Kidney (tissue), 14 donors: ENCODE measurements around the gene OSCAR. TPM values are rescaled to one million over a fixed set of nuclear protein-coding genes. Genes with fewer than 3 reads are reported as not detected.
A peak's percentile ranks its signal among the peaks of the same experiment; 100 is the strongest.

Experiments used
- DNase-seq, 5 donors: peaks; one replicate each; pipeline ENCODE4 v3.0.0-alpha.2; 2013 to 2020
- FAIRE-seq: peaks from 2 replicates; lab custom pipeline; 2012; peaks lifted over from hg19 to GRCh38; lab: Jason Lieb, UNC
- H3K27ac ChIP-seq, 2 donors: one replicate each; pipeline ENCODE4 v1.7.0; 2013; ENCODE audit warnings: low read depth in 2 of 2, low read length in 2 of 2, inconsistent platforms in 1 of 2
- H3K27me3 ChIP-seq: one replicate; pipeline ENCODE4 v1.7.1; 2013; ENCODE audit warnings: low read length, inconsistent platforms; ENCODE audit not compliant: control insufficient read depth, insufficient read depth
- H3K36me3 ChIP-seq, 3 donors: one replicate each; pipeline versions ENCODE4 v1.7.0 to v1.7.1; 2013; ENCODE audit warnings: low read length in 3 of 3, control low read depth in 1 of 3, inconsistent platforms in 1 of 3; ENCODE audit not compliant: insufficient read depth in 3 of 3, control insufficient read depth in 2 of 3
- H3K4me1 ChIP-seq, 3 donors: one replicate each; pipeline versions ENCODE4 v1.7.0 to v1.7.1; 2013; ENCODE audit warnings: low read length in 3 of 3, inconsistent platforms in 1 of 3, low read depth in 1 of 3; ENCODE audit not compliant: control insufficient read depth in 2 of 3, insufficient read depth in 2 of 3
- H3K4me3 ChIP-seq, 3 donors: one replicate each; pipeline versions ENCODE4 v1.7.0 to v1.8.1; 2013; ENCODE audit warnings: low read length in 3 of 3, control low read depth in 1 of 3, inconsistent platforms in 1 of 3
- H3K9ac ChIP-seq, 3 donors: one replicate each; pipeline versions ENCODE4 v1.7.0 to v1.7.1; 2013; ENCODE audit warnings: low read length in 3 of 3, control low read depth in 1 of 3, inconsistent platforms in 1 of 3
- H3K9me3 ChIP-seq, 3 donors: one replicate each; pipeline versions ENCODE4 v1.7.0 to v1.7.1; 2013; ENCODE audit warnings: low read length in 3 of 3, control low read depth in 1 of 3, inconsistent platforms in 1 of 3; ENCODE audit not compliant: control insufficient read depth in 2 of 3, insufficient read depth in 1 of 3
- CTCF ChIP-seq: IDR thresholded peaks from 3 replicates; pipeline ENCODE4 v1.5.1; 2012; ENCODE audit warnings: mild to moderate bottlenecking, moderate library complexity, borderline replicate concordance; ENCODE audit not compliant: insufficient read depth; ENCODE audit errors: extremely low read depth
- intact Hi-C: fragments of 100-400 bp; cut with DNase I; formaldehyde crosslinking; loops from one replicate; pipeline ENCODE4 v1.11.1; 2022
- polyA plus RNA-seq: library from polyadenylated mRNA; stranded (reverse); fragments of 350-450 nt; fragmentation: Illumina TruSeq; extraction: RNeasy Lipid Tissue Mini Kit (QIAGEN cat#74804); gene quantifications from one replicate; pipeline ENCODE4 v1.2.3, GENCODE V29; 2014; ENCODE audit warnings: low read depth, low replicate concordance; ENCODE audit not compliant: insufficient read depth
- total RNA-seq: library from RNA; stranded (reverse); fragmentation: NEBNext Ultra II Directional; extraction: Animal tissue kit (Norgen Biotek cat#: 25700); gene quantifications from one replicate; pipeline ENCODE4 v1.2.1, GENCODE V29; 2021
- donor health status: control.
- donor health status: control.
- donor health status: control.
- donor health status: control.
- donor health status: control.
- donor health status: DM: yes; HTN: yes; CAD: no.
- donor health status: Normal renal cell carcinoma (clear cell type).

OSCAR gene
- total and polyA plus RNA-seq, 2 donors from 2014 or later = 0.77 to 5.1 TPM

- H3K4me3 ChIP-seq = no peak overlapping the region
- H3K27me3 ChIP-seq = no peaks in the 10 kb centered on the region
- H3K4me1 ChIP-seq = no peaks in the 10 kb centered on the region
- peaks cover 0 to 41% (median 39%) of the 10 kb centered on the region in 3 donors for H3K36me3 ChIP-seq
- intact Hi-C loops = no loop called here
- H3K9me3 ChIP-seq = no peaks in the 10 kb centered on the region
- H3K9ac ChIP-seq = no peak overlapping the region
- H3K27ac ChIP-seq = no peak overlapping the region
- no peak for TF ChIP-seq CTCF
- DNase-seq (peak in 1 of 5 donors; percentile 66), FAIRE-seq (no peak)
These were observed 23.1 kb upstream of the OSCAR start for GRCh38 chr19:54123682-54124081.

- Histone ChIP-seq H3K9me3 (no peaks in the 10 kb centered on the region), H3K9ac (no peak overlapping the region), H3K4me1 (peaks cover 0 to 6% (median 0%) of the 10 kb centered on the region in 3 donors), H3K27me3 (no peaks in the 10 kb centered on the region), H3K4me3 (no peak overlapping the region), H3K36me3 (peaks cover 0 to 38% (median 27%) of the 10 kb centered on the region in 3 donors), H3K27ac (no peak overlapping the region)
- intact Hi-C loops = no loop called here
- DNase-seq (no peak), FAIRE-seq (no peak)
- no peak for TF ChIP-seq CTCF
These were observed 20.7 kb upstream of the OSCAR start for GRCh38 chr19:54121259-54121658.

DNA sequence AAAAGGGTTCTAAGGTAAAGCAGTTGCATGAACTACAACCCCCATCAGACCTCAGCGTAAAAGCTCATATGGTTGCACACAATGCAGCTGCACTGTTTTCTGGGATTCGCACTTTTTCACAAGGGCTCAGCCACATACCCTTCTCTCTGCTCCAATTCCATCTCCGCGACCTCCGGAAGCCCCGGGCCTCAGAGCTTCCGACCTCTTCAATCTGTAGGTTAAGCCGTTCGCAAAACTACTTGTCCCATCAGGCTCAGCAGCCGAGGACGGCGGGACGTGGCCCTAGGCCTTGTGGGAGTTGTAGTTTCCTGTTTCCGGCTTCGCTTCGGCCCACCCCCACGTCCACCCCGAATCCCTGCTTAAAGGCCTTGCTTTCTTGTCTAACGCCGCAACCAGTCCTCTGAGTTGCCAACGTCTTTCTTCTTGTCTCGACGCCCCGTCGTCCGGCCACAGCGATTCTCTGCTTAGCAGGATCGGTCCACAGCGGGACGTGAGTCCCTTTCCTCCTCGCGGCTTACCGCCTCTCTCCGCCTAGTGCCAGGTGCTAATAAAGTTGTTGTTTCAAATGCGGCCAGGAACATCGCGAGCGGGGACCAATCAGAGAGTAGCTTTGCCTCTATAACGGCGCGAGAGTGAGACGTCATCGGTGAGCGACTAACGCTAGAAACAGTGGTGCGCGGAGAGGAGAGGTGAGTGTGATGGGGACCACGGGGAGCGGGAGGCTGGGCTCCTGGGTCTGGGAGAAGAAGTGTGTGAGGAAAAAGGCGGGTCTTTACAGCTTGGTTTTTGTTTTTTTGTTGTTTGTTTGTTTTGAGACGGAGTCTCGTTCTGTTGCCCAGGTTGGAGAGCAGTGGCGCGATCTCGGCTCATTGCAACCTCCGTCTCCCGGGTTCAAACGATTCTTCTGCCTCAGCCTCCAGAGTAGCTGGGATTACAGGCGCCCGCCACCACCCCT is 14.8 kb upstream of the OSCAR start, which contains the start of the genes PRPF31 and TFPT:
PRPF31 (plus strand) TSS at position 646 of the 955 bp plus-strand sequence. CDS start 2,525 bp downstream, outside the sequence.
TFPT (minus strand) TSS at position 549 of the 955 bp plus-strand sequence; CDS start at position 161, 388 bp downstream.
- no peak for FAIRE-seq

More for the DNA sequence above, 14.8 kb upstream of the OSCAR start, which contains the start of the genes PRPF31 and TFPT:
- intact Hi-C loops = no loop called here
- H3K9ac ChIP-seq = peak within 1 kb of the TSS; percentile 79 to 96 (median 85)
- peaks cover 0 to 17% (median 0%) of the 10 kb centered on the region in 3 donors for H3K4me1 ChIP-seq
- DNase-seq = peak; percentile 97 to 99 (median 98)
- peaks cover 0 to 9% (median 0%) of the 10 kb centered on the region in 3 donors for H3K36me3 ChIP-seq
- H3K4me3 ChIP-seq = peak within 1 kb of the TSS; percentile 93 to 99 (median 94)
- no peaks in the 10 kb centered on the region for H3K9me3 ChIP-seq
- H3K27ac ChIP-seq = peak within 1 kb of the TSS; percentile 94 to 96
- peak; percentile 2 for TF ChIP-seq CTCF
- no peaks in the 10 kb centered on the region for H3K27me3 ChIP-seq
